ENCODE data around the gene LAMC2.

LAMC2 gene

DNA sequence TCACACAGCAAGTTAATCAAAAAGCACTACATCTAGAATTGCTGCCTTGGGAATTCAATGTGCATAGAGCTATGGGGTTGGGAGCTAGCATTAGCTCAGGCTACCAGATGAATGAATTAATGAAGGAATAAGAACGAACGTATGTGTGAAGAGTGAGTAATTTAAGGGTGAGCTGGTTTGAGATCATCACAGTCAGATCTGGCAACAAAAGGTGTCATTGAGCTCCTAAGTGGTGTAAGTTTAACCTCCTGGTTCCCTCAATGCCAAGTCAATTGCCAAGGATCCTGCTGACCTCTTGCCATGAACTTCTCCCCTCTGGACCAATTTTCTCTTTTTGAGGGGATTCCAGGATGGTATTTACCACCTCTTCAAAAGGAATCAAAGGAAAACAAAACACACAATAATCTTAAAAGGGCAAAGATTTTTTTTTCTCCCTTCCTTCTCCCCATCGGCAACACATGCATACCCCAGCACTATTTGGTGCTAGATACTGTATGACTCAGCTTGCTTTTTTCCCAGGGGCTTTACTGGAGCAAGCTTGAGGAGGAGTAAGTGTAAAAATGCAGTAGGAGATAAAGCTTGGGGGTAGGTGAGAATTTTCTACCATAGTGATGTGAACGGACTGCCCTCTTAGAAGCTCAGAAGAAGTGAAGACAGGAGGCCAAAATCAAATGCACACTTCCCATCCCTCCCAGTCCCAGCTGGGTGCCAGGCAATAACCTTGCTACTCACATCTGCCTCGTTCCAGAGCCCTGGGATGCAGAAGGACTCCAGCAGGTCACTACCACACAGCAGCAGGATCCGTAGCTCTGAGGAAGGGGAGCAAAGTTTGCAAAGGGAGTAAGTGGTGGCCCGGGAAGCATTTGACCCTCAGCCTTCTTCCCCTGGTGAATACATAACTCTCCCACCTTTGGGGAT is 92.0 kb downstream of the LAMC2 start:
- no peaks in the 10 kb centered on the region for H3K36me3 ChIP-seq (ENCODE audit: control insufficient read depth in 4 of 4, insufficient read depth in 4 of 4, low read length in 3 of 4)
- H3K9me3 ChIP-seq (ENCODE audit: control extremely low read depth in 1 of 5, control insufficient read depth in 4 of 5, insufficient read depth in 2 of 5, low read depth in 1 of 5, low read length in 4 of 5) = no peaks in the 10 kb centered on the region
- WGBS (ENCODE audit: insufficient coverage) = 90% methylated on average over 6 of the region's 7 CpGs
- CTCF ChIA-PET = interaction anchor here (0.6 to 1.0 kb wide), 2 partner anchors 17 to 32 kb away, joined by 3 read pairs; no protein-coding TSS in a partner anchor
- H3K4me1 ChIP-seq (ENCODE audit: control extremely low read depth in 1 of 4, control insufficient read depth in 4 of 4, insufficient read depth in 4 of 4, low read length in 3 of 4) = peaks cover 0 to 6% (median 3%) of the 10 kb centered on the region in 4 experiments
- no peak overlapping the region for H3K27ac ChIP-seq (ENCODE audit: insufficient read depth in 1 of 2, low read depth in 1 of 2, low read length in 2 of 2, poor library complexity in 1 of 2, severe bottlenecking in 2 of 2)
- DNase-seq = no peak
- POLR2A ChIA-PET = no interaction called here
- H3K27me3 ChIP-seq (replicated peaks in 2 of 5; ENCODE audit: control insufficient read depth in 4 of 5, insufficient read depth in 5 of 5, low read length in 4 of 5) = peaks cover 0 to 3% (median 0%) of the 10 kb centered on the region in 5 experiments
- H3K4me3 ChIP-seq (ENCODE audit: control insufficient read depth in 1 of 7, extremely low read depth in 1 of 7, insufficient read depth in 4 of 7, low read depth in 2 of 7, low read length in 6 of 7) = no peak overlapping the region

GRCh38 chr1:183278739-183279591 is 92.9 kb downstream of the LAMC2 start:
- POLR2A ChIA-PET = no interaction called here
- no peaks in the 10 kb centered on the region for H3K9me3 ChIP-seq (ENCODE audit: control extremely low read depth in 1 of 5, control insufficient read depth in 4 of 5, insufficient read depth in 2 of 5, low read depth in 1 of 5, low read length in 4 of 5)
- H3K4me3 ChIP-seq (ENCODE audit: control insufficient read depth in 1 of 7, extremely low read depth in 1 of 7, insufficient read depth in 4 of 7, low read depth in 2 of 7, low read length in 6 of 7) = no peak overlapping the region
- WGBS (ENCODE audit: insufficient coverage) = 92% methylated on average over 12 of the region's 12 CpGs
- H3K4me1 ChIP-seq (ENCODE audit: control extremely low read depth in 1 of 4, control insufficient read depth in 4 of 4, insufficient read depth in 4 of 4, low read length in 3 of 4) = peaks cover 0 to 6% (median 3%) of the 10 kb centered on the region in 4 experiments
- H3K27me3 ChIP-seq (replicated peaks in 2 of 5; ENCODE audit: control insufficient read depth in 4 of 5, insufficient read depth in 5 of 5, low read length in 4 of 5) = peaks cover 0 to 3% (median 0%) of the 10 kb centered on the region in 5 experiments
- H3K27ac ChIP-seq (ENCODE audit: insufficient read depth in 1 of 2, low read depth in 1 of 2, low read length in 2 of 2, poor library complexity in 1 of 2, severe bottlenecking in 2 of 2) = no peak overlapping the region
- CTCF ChIA-PET = interaction anchor here (0.6 to 1.6 kb wide), 3 partner anchors 11 to 33 kb away, joined by 3 to 6 read pairs (median 3); no protein-coding TSS in a partner anchor
- DNase-seq = no peak
- H3K36me3 ChIP-seq (ENCODE audit: control insufficient read depth in 4 of 4, insufficient read depth in 4 of 4, low read length in 3 of 4) = no peaks in the 10 kb centered on the region

- H3K27ac ChIP-seq (ENCODE audit: insufficient read depth in 1 of 2, low read depth in 1 of 2, low read length in 2 of 2, poor library complexity in 1 of 2, severe bottlenecking in 2 of 2) = no peak overlapping the region
- H3K4me1 ChIP-seq (ENCODE audit: control extremely low read depth in 1 of 4, control insufficient read depth in 4 of 4, insufficient read depth in 4 of 4, low read length in 3 of 4) = peaks cover 0 to 6% (median 3%) of the 10 kb centered on the region in 4 experiments
- no peaks in the 10 kb centered on the region for H3K36me3 ChIP-seq (ENCODE audit: control insufficient read depth in 4 of 4, insufficient read depth in 4 of 4, low read length in 3 of 4)
- H3K27me3 ChIP-seq (replicated peaks in 2 of 5; ENCODE audit: control insufficient read depth in 4 of 5, insufficient read depth in 5 of 5, low read length in 4 of 5) = peaks cover 0 to 3% (median 0%) of the 10 kb centered on the region in 5 experiments
- ChIA-PET POLR2A (no interaction called here), CTCF (interaction anchor here (0.6 to 1.6 kb wide), 2 partner anchors 10 to 915 kb away, joined by 3 to 6 read pairs; no protein-coding TSS in a partner anchor)
- 95% methylated on average over 6 of the region's 6 CpGs for WGBS (ENCODE audit: insufficient coverage)
- peak in 2 of 3 donors; percentile 9 to 13 for DNase-seq
- no peak overlapping the region for H3K4me3 ChIP-seq (ENCODE audit: control insufficient read depth in 1 of 7, extremely low read depth in 1 of 7, insufficient read depth in 4 of 7, low read depth in 2 of 7, low read length in 6 of 7)
- H3K9me3 ChIP-seq (ENCODE audit: control extremely low read depth in 1 of 5, control insufficient read depth in 4 of 5, insufficient read depth in 2 of 5, low read depth in 1 of 5, low read length in 4 of 5) = no peaks in the 10 kb centered on the region
Measured at GRCh38 chr1:183279835-183280234, 93.8 kb downstream of the LAMC2 start.

- Histone ChIP-seq H3K36me3 (ENCODE audit: control insufficient read depth in 4 of 4, insufficient read depth in 4 of 4, low read length in 3 of 4) (no peaks in the 10 kb centered on the region), H3K9me3 (ENCODE audit: control extremely low read depth in 1 of 5, control insufficient read depth in 4 of 5, insufficient read depth in 2 of 5, low read depth in 1 of 5, low read length in 4 of 5) (no peaks in the 10 kb centered on the region), H3K4me3 (ENCODE audit: control insufficient read depth in 1 of 7, extremely low read depth in 1 of 7, insufficient read depth in 4 of 7, low read depth in 2 of 7, low read length in 6 of 7) (no peak overlapping the region), H3K27ac (ENCODE audit: insufficient read depth in 1 of 2, low read depth in 1 of 2, low read length in 2 of 2, poor library complexity in 1 of 2, severe bottlenecking in 2 of 2) (no peak overlapping the region), H3K4me1 (ENCODE audit: control extremely low read depth in 1 of 4, control insufficient read depth in 4 of 4, insufficient read depth in 4 of 4, low read length in 3 of 4) (peaks cover 0 to 6% (median 3%) of the 10 kb centered on the region in 4 experiments), H3K27me3 (replicated peaks in 2 of 5; ENCODE audit: control insufficient read depth in 4 of 5, insufficient read depth in 5 of 5, low read length in 4 of 5) (peaks cover 0 to 3% (median 0%) of the 10 kb centered on the region in 5 experiments)
- no peak for DNase-seq
- ChIA-PET POLR2A (no interaction called here), CTCF (interaction anchor here (0.9 to 4.1 kb wide), 7 partner anchors 9 to 404 kb away, joined by 3 to 11 read pairs (median 6); no protein-coding TSS in a partner anchor)
- no CpG with 5 or more reads among the region's 2 CpGs for WGBS (ENCODE audit: insufficient coverage)
Measured at GRCh38 chr1:183281039-183281438, 95.0 kb downstream of the LAMC2 start.

DNA sequence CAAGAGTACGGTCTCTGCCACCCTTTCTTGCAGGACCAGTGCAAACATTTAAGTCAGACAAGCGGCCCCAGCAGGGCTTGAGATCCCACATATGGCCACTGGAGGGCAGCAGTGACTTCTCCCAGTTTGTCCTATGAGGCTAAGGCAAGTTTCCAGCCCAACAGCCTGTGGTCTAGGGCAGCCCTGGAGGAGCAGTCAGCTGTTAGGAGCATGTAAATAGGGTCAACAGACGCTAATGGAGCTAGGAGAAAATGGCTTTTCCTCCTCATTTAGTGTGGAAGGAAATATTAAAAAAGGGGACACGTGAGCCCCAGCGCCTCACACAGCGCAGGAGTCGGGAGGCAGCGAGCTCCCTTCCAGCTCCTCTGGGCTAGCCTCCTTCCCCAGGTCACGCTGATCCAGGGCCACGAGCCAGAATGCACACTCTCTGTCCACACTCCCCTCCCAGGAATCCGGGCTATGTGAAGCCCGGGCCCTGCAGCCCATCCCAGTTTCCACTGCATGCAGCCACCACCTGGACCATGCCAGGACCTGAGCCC is 95.6 kb downstream of the LAMC2 start:
- POLR2A ChIA-PET = interaction anchor here (0.5 kb wide), 1 partner anchor 350 kb away, joined by 3 read pairs; no protein-coding TSS in a partner anchor

GRCh38 chr1:183282101-183282855 is 96.2 kb downstream of the LAMC2 start:
- Histone ChIP-seq H3K9me3 (ENCODE audit: control extremely low read depth in 1 of 5, control insufficient read depth in 4 of 5, insufficient read depth in 2 of 5, low read depth in 1 of 5, low read length in 4 of 5) (no peaks in the 10 kb centered on the region), H3K36me3 (ENCODE audit: control insufficient read depth in 4 of 4, insufficient read depth in 4 of 4, low read length in 3 of 4) (no peaks in the 10 kb centered on the region), H3K27ac (ENCODE audit: insufficient read depth in 1 of 2, low read depth in 1 of 2, low read length in 2 of 2, poor library complexity in 1 of 2, severe bottlenecking in 2 of 2) (no peak overlapping the region), H3K27me3 (replicated peaks in 2 of 5; ENCODE audit: control insufficient read depth in 4 of 5, insufficient read depth in 5 of 5, low read length in 4 of 5) (peaks cover 0 to 3% (median 0%) of the 10 kb centered on the region in 5 experiments), H3K4me1 (ENCODE audit: control extremely low read depth in 1 of 4, control insufficient read depth in 4 of 4, insufficient read depth in 4 of 4, low read length in 3 of 4) (peaks cover 0 to 6% (median 3%) of the 10 kb centered on the region in 4 experiments), H3K4me3 (ENCODE audit: control insufficient read depth in 1 of 7, extremely low read depth in 1 of 7, insufficient read depth in 4 of 7, low read depth in 2 of 7, low read length in 6 of 7) (no peak overlapping the region)
- CTCF ChIA-PET = interaction anchor here (0.6 to 4.1 kb wide), 10 partner anchors 9 to 403 kb away, joined by 3 to 11 read pairs (median 4); no protein-coding TSS in a partner anchor
- POLR2A ChIA-PET = interaction anchor here (0.5 kb wide), 1 partner anchor 350 kb away, joined by 3 read pairs; no protein-coding TSS in a partner anchor
- DNase-seq = no peak
- WGBS (ENCODE audit: insufficient coverage) = 94% methylated on average over 7 of the region's 9 CpGs

More for the DNA sequence above, 95.6 kb downstream of the LAMC2 start:
- WGBS (ENCODE audit: insufficient coverage) = 70% methylated on average over 8 of the region's 12 CpGs
- Histone ChIP-seq H3K9me3 (ENCODE audit: control extremely low read depth in 1 of 5, control insufficient read depth in 4 of 5, insufficient read depth in 2 of 5, low read depth in 1 of 5, low read length in 4 of 5) (no peaks in the 10 kb centered on the region), H3K4me3 (ENCODE audit: control insufficient read depth in 1 of 7, extremely low read depth in 1 of 7, insufficient read depth in 4 of 7, low read depth in 2 of 7, low read length in 6 of 7) (no peak overlapping the region), H3K36me3 (ENCODE audit: control insufficient read depth in 4 of 4, insufficient read depth in 4 of 4, low read length in 3 of 4) (no peaks in the 10 kb centered on the region), H3K27ac (ENCODE audit: insufficient read depth in 1 of 2, low read depth in 1 of 2, low read length in 2 of 2, poor library complexity in 1 of 2, severe bottlenecking in 2 of 2) (no peak overlapping the region), H3K27me3 (replicated peaks in 2 of 5; ENCODE audit: control insufficient read depth in 4 of 5, insufficient read depth in 5 of 5, low read length in 4 of 5) (peaks cover 0 to 3% (median 0%) of the 10 kb centered on the region in 5 experiments), H3K4me1 (ENCODE audit: control extremely low read depth in 1 of 4, control insufficient read depth in 4 of 4, insufficient read depth in 4 of 4, low read length in 3 of 4) (peaks cover 0 to 6% (median 3%) of the 10 kb centered on the region in 4 experiments)
- DNase-seq = peak; percentile 73 to 86 (median 78)
- CTCF ChIA-PET = interaction anchor here (0.9 to 4.1 kb wide), 8 partner anchors 9 to 404 kb away, joined by 3 to 11 read pairs (median 5); no protein-coding TSS in a partner anchor

Data from common myeloid progenitor, CD34-positive (primary cell).